Psoas muscle (tissue), 8 donors: ENCODE measurements around the gene GRIP1. TPM values are rescaled to one million over a fixed set of nuclear protein-coding genes. Genes with fewer than 3 reads are reported as not detected.

Experiments
- ATAC-seq, 4 donors: fragments of 200-7000 bp; cut with Tn5 transposase; one replicate each; pipeline ENCODE4 v1.9.1; 2020; ENCODE audit warnings: moderate library complexity in 3 of 4, mild to moderate bottlenecking in 2 of 4
- DNase-seq, 2 donors: peaks; one replicate each; pipeline ENCODE4 v3.0.0-alpha.2; 2020
- H3K27ac ChIP-seq: fragments of 200-600 bp; one replicate; pipeline ENCODE4 v1.8.0; 2022
- H3K27me3 ChIP-seq, 3 donors: fragments of 200-600 bp in 1 of 3; one replicate each; pipeline versions ENCODE4 v1.6.1 to v1.8.0; 2013 to 2022; ENCODE audit warnings: low read length in 2 of 3, mild to moderate bottlenecking in 2 of 3, moderate library complexity in 1 of 3; ENCODE audit not compliant: insufficient read depth in 3 of 3
- H3K36me3 ChIP-seq, 2 donors: fragments of 200-600 bp in 1 of 2; one replicate each; pipeline versions ENCODE4 v1.6.1 to v1.8.0; 2013 to 2022; ENCODE audit warnings: low read depth in 1 of 2, mild to moderate bottlenecking in 1 of 2, moderate library complexity in 1 of 2; ENCODE audit not compliant: insufficient read depth in 1 of 2
- H3K4me1 ChIP-seq: fragments of 200-600 bp; one replicate; pipeline ENCODE4 v1.8.0; 2022
- H3K4me3 ChIP-seq: fragments of 200-600 bp; one replicate; pipeline ENCODE4 v1.8.0; 2022; ENCODE audit warnings: mild to moderate bottlenecking
- H3K9me3 ChIP-seq: fragments of 200-600 bp; one replicate; pipeline ENCODE4 v1.8.0; 2022
- WGBS, 3 donors: extraction: QIAGEN DNeasy Blood & Tissue Kit; methylation state at CpG; one replicate each; pipeline versions ENCODE4 v1.1.6 to v1.1.7; 2013; 5-methylcytosine and 5-hydroxymethylcytosine counted together
- intact Hi-C, 2 donors: fragments of 100-400 bp; cut with DNase I; formaldehyde crosslinking; loops; one replicate each; pipeline versions ENCODE4 v1.11.0 to v1.14.2; 2022
- polyA plus RNA-seq, 3 donors: library from polyadenylated mRNA; stranded (reverse); fragments of 200-250 nt; gene quantifications; one replicate each; pipeline ENCODE4 v1.2.3, GENCODE V29; 2013
- total RNA-seq, 4 donors: library from RNA; stranded (reverse); fragmentation: NEBNext Ultra II Directional in 2 of 4; extraction: Animal tissue kit (Norgen Biotek cat#: 25700) in 2 of 4; gene quantifications; one replicate each; pipeline versions ENCODE4 v1.2.1 to v1.2.4, GENCODE V29; 2021 to 2023
- TF ChIP-seq, protein P1 (sequence below): fragments of 200-600 bp; IDR thresholded peaks from one replicate; pipeline ENCODE4 v1.8.0; 2022; ENCODE audit warnings: antibody characterized with exemption
- donor health status: healthy with polysubstance abuse.
- donor health status: DM: no; HTN: no; CAD: no; lungs with moderate emphysema.
- donor health status: Bipolar disorder and iron deficiency.
- donor health status: healthy.
- donor health status: DM: yes; HTN: yes; CAD: no.
- donor health status: DM: no; HTN: no; CAD: no.
- donor health status: DM: no; HTN: no; CAD: no.
- donor health status: DM: yes; HTN: yes; CAD: no.

GRIP1 gene
- total and polyA plus RNA-seq, 7 donors, result 0.05 to 4.1 (median 1.6) TPM

DNA sequence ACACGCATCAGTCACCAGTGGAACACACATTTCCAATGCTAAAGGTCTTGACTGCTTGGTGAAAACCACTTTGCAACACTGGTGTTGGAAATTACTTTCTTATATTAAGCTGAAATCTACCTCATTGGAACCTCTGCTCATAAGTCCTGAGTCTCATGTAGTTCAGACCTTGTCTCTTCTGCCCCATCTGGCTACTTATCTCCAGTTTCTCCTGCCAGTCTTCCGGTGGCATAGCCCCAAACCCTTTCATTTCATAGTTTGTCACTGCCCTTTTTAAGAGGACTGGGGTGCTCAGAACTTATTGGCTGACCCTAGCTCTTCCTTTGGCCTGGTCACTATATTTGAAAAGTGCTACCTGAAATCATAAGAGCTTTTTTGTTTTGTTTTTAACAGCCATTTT is 332.9 kb downstream of the GRIP1 start:
- intact Hi-C loops, result no loop called here
- ATAC-seq, result no peak
- H3K27ac ChIP-seq, result no peak overlapping the region
- DNase-seq, result no peak
- no peaks in the 10 kb centered on the region for H3K27me3 ChIP-seq
- 91 to 95% (median 93%) methylated on average over 2 of the region's 2 CpGs for WGBS, 3 donors
- H3K36me3 ChIP-seq, result no peaks in the 10 kb centered on the region
- H3K4me1 ChIP-seq, result no peaks in the 10 kb centered on the region
- TF ChIP-seq, protein P1, sequence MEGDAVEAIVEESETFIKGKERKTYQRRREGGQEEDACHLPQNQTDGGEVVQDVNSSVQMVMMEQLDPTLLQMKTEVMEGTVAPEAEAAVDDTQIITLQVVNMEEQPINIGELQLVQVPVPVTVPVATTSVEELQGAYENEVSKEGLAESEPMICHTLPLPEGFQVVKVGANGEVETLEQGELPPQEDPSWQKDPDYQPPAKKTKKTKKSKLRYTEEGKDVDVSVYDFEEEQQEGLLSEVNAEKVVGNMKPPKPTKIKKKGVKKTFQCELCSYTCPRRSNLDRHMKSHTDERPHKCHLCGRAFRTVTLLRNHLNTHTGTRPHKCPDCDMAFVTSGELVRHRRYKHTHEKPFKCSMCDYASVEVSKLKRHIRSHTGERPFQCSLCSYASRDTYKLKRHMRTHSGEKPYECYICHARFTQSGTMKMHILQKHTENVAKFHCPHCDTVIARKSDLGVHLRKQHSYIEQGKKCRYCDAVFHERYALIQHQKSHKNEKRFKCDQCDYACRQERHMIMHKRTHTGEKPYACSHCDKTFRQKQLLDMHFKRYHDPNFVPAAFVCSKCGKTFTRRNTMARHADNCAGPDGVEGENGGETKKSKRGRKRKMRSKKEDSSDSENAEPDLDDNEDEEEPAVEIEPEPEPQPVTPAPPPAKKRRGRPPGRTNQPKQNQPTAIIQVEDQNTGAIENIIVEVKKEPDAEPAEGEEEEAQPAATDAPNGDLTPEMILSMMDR, result no peak
- no peak overlapping the region for H3K4me3 ChIP-seq
- peaks cover 17% of the 10 kb centered on the region for H3K9me3 ChIP-seq

DNA sequence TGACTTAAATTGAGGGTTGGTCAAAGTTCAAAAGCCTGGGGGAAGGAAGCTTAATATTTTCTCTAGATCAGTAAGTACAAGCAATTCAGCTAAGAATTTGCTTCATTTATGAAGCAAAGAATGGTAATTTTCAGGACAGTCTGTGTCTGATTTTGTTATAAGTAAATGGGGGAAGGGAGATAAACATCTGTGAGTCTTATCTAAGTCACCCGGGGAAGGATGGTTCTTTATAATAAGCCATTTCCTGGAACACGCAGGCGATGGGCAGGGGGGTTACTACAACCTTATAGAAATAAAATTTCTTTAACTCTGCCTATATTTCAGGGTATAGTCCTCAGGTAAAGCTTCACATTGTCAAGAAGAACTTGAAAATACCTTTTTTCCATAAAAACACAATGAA is 333.7 kb downstream of the GRIP1 start:
- intact Hi-C loops, result no loop called here
- ATAC-seq, result no peak
- H3K36me3 ChIP-seq, result no peaks in the 10 kb centered on the region

DNA sequence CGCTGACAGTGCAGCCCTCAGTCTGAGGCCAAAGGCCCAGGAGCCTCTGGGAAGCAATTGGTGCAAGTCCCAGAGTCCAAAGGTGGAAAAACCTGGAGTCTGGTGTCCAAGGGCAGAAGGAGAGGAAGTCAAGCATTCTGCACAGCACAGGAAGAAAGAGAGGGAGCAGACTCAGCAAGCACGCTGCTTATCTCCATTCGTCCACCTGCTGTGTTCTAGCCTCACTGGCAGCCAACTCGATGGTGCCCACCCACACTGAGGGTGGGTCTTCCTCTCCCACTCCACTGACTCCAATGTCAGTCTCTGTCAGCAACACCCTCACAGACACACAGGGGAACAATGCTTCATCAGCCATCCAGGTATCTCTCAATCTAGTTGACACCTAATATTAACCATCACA is 337.8 kb downstream of the GRIP1 start:
- no peaks in the 10 kb centered on the region for H3K4me1 ChIP-seq
- WGBS, 3 donors, result 94 to 100% (median 96%) methylated on average over 4 of the region's 4 CpGs
- intact Hi-C loops, result no loop called here
- DNase-seq (no peak), ATAC-seq (no peak)
- H3K27ac ChIP-seq, result no peak overlapping the region
- TF ChIP-seq, protein P1, result no peak
- peaks cover 22% of the 10 kb centered on the region for H3K9me3 ChIP-seq
- no peak overlapping the region for H3K4me3 ChIP-seq
- peaks cover 0 to 9% of the 10 kb centered on the region in 2 donors for H3K36me3 ChIP-seq
- H3K27me3 ChIP-seq, result no peaks in the 10 kb centered on the region

More for the DNA sequence above, 333.7 kb downstream of the GRIP1 start:
- Histone ChIP-seq H3K4me3 (no peak overlapping the region), H3K27me3 (no peaks in the 10 kb centered on the region), H3K4me1 (no peaks in the 10 kb centered on the region), H3K27ac (no peak overlapping the region), H3K9me3 (peaks cover 17% of the 10 kb centered on the region)
- TF ChIP-seq, protein P1, result no peak
- DNase-seq, result no peak
- 82 to 86% (median 83%) methylated on average over 3 of the region's 3 CpGs for WGBS, 3 donors

DNA sequence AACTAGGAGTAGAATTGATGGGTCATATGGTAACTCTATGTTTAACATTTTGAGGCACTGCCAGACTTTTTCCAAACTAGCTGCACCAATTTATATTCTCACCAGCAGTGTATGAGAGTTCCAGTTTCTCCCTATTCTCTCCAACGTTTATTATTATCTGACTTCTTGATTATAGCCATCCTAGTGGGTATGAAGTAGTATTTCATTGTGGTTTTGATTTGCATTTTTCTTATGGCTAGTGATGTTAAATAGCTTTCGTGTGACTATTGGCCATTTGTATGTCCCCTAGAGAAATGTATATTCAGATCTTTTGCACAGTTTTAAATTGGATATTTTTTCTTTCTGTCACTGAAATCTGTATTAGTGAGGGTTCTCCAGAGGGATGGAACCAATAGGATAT is 338.7 kb downstream of the GRIP1 start:
- intact Hi-C loops, result no loop called here
- Histone ChIP-seq H3K4me3 (no peak overlapping the region), H3K27me3 (no peaks in the 10 kb centered on the region), H3K9me3 (peaks cover 22% of the 10 kb centered on the region), H3K4me1 (no peaks in the 10 kb centered on the region), H3K36me3 (peaks cover 0 to 9% of the 10 kb centered on the region in 2 donors), H3K27ac (no peak overlapping the region)
- TF ChIP-seq, protein P1, result no peak
- WGBS, 3 donors, result 93 to 99% (median 96%) methylated on average over 2 of the region's 2 CpGs
- DNase-seq, result no peak
- no peak for ATAC-seq

DNA sequence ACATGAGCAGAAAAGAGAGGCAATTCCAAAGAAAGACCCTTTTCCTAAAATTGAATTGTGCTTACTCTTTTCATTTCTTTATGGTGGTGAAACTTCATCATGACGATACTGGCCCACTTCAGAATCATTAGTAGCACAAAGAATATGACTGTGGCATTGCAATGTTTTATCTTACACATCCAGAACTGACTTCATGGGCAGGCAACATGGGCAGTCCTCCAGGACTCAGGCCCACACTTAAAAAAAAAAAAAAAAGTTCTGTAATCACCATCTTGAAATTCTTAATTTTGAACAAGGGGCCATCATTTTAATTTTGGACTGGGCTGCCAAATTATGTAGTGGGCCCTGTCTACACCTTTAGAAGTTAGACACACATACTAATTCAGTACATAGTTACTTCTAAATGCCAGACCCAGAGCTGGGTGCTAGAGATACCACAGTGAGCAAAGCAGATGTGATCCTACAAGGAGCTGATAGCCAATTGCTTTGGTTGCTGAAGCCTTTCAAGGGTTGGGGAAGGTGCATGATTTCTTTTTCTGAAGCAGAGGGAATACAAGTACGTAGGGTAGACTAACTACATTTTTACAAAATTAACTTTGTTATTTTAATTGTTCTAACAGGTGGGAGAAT is 341.4 kb downstream of the GRIP1 start:
- ATAC-seq, result no peak
- no peak overlapping the region for H3K4me3 ChIP-seq
- intact Hi-C loops, result no loop called here
- H3K9me3 ChIP-seq, result peaks cover 12% of the 10 kb centered on the region
- no peaks in the 10 kb centered on the region for H3K27me3 ChIP-seq
- 87 to 94% (median 88%) methylated on average over 2 of the region's 2 CpGs for WGBS, 3 donors
- no peak overlapping the region for H3K27ac ChIP-seq
- H3K4me1 ChIP-seq, result no peaks in the 10 kb centered on the region
- DNase-seq, result no peak
- TF ChIP-seq, protein P1, result no peak
- H3K36me3 ChIP-seq, result peaks cover 0 to 9% of the 10 kb centered on the region in 2 donors
